Measurements from ENCODE around the gene PNRC2. TPM values are rescaled to one million over a fixed set of nuclear protein-coding genes. Genes with fewer than 3 reads are reported as not detected.

Gene PNRC2
- polyA plus RNA-seq, 1 donor (not counting 4 experiments of a cell fraction or from before 2014, with no cell fraction given), result 87.1 TPM

GRCh38 chr1:23979387-23979880 is 19.8 kb downstream of the PNRC2 start:
- no peak for DNase-seq (ENCODE audit: low read depth, low spot score)
- H2AFZ ChIP-seq (ENCODE audit: control insufficient read depth, low read length), result no peak overlapping the region
- peak overlapping the region; percentile 80 to 95 (median 93) for H3K4me3 ChIP-seq (ENCODE audit: control insufficient read depth in 2 of 3, extremely low read depth in 1 of 3, insufficient read depth in 2 of 3, low read depth in 1 of 3, low read length in 3 of 3)
- no peak for FAIRE-seq
- TF ChIP-seq CTCF (optimal IDR thresholded peaks at IDR 0.05 in 1 of 3, IDR thresholded peaks at IDR 0.05 in 1 of 3, conservative IDR thresholded peaks at IDR 0.05 in 1 of 3; ENCODE audit: extremely low read depth in 1 of 3, insufficient read depth in 2 of 3, low read length in 3 of 3) (no peak), EZH2 (IDR thresholded peaks at IDR 0.05; ENCODE audit: low read length) (no peak)
- H3K27ac ChIP-seq (ENCODE audit: control insufficient read depth, insufficient read depth, low read length), result peak overlapping the region; percentile 93
- H3K9me3 ChIP-seq (ENCODE audit: control insufficient read depth, low read depth, low read length), result no peaks in the 10 kb centered on the region
- peaks cover 25% of the 10 kb centered on the region for H3K4me1 ChIP-seq (ENCODE audit: control insufficient read depth, extremely low read depth, insufficient read depth, low read length)
- peak overlapping the region; percentile 98 for H3K9ac ChIP-seq (ENCODE audit: control insufficient read depth, extremely low read depth, insufficient read depth, low read length)
- no peaks in the 10 kb centered on the region for H3K27me3 ChIP-seq (ENCODE audit: control insufficient read depth, extremely low read depth, insufficient read depth, low read length)
- peaks cover 3% of the 10 kb centered on the region for H4K20me1 ChIP-seq (ENCODE audit: control insufficient read depth, extremely low read depth, insufficient read depth, low read length)
- peak overlapping the region; percentile 84 for H3K4me2 ChIP-seq (ENCODE audit: control insufficient read depth, extremely low read depth, insufficient read depth, low read depth, low read length)
- dilution Hi-C loops (cut with MboI; ENCODE audit: extremely low pct_ligation_motif_present, low sequenced_read_pairs), result no loop called here
- H3K9me1 ChIP-seq (ENCODE audit: control insufficient read depth, extremely low read depth, insufficient read depth, low read length), result no peaks in the 10 kb centered on the region
- peaks cover 57% of the 10 kb centered on the region for H3K79me2 ChIP-seq (ENCODE audit: control insufficient read depth, insufficient read depth, low read length)
- peaks cover 3 to 8% of the 10 kb centered on the region in 2 experiments for H3K36me3 ChIP-seq (ENCODE audit: control insufficient read depth in 2 of 2, extremely low read depth in 1 of 2, insufficient read depth in 2 of 2, low read length in 2 of 2)

GRCh38 chr1:23979881-23980727 is 20.5 kb downstream of the PNRC2 start, which contains the start of gene SRSF10:
Gene SRSF10, minus strand, starts transcription at chr1:23980327. Its CDS starts 72 bp downstream, at chr1:23980255.
- Histone ChIP-seq H3K9me1 (ENCODE audit: control insufficient read depth, extremely low read depth, insufficient read depth, low read length) (no peaks in the 10 kb centered on the region), H3K9me3 (ENCODE audit: control insufficient read depth, low read depth, low read length) (no peaks in the 10 kb centered on the region), H3K4me1 (ENCODE audit: control insufficient read depth, extremely low read depth, insufficient read depth, low read length) (peaks cover 31% of the 10 kb centered on the region), H3K36me3 (ENCODE audit: control insufficient read depth in 2 of 2, extremely low read depth in 1 of 2, insufficient read depth in 2 of 2, low read length in 2 of 2) (peaks cover 2 to 8% of the 10 kb centered on the region in 2 experiments), H3K27ac (ENCODE audit: control insufficient read depth, insufficient read depth, low read length) (peak within 1 kb of the TSS; percentile 93), H3K27me3 (ENCODE audit: control insufficient read depth, extremely low read depth, insufficient read depth, low read length) (no peaks in the 10 kb centered on the region), H2AFZ (ENCODE audit: control insufficient read depth, low read length) (peak within 1 kb of the TSS; percentile 72), H3K79me2 (ENCODE audit: control insufficient read depth, insufficient read depth, low read length) (peaks cover 51% of the 10 kb centered on the region), H3K4me2 (ENCODE audit: control insufficient read depth, extremely low read depth, insufficient read depth, low read depth, low read length) (peak within 1 kb of the TSS; percentile 96), H4K20me1 (ENCODE audit: control insufficient read depth, extremely low read depth, insufficient read depth, low read length) (peaks cover 3% of the 10 kb centered on the region), H3K4me3 (ENCODE audit: control insufficient read depth in 2 of 3, extremely low read depth in 1 of 3, insufficient read depth in 2 of 3, low read depth in 1 of 3, low read length in 3 of 3) (peak within 1 kb of the TSS; percentile 80 to 95 (median 93)), H3K9ac (ENCODE audit: control insufficient read depth, extremely low read depth, insufficient read depth, low read length) (peak within 1 kb of the TSS; percentile 98)
- peak; percentile 91 for DNase-seq (ENCODE audit: low read depth, low spot score)
- peak; percentile 13 for FAIRE-seq
- dilution Hi-C loops (cut with MboI; ENCODE audit: extremely low pct_ligation_motif_present, low sequenced_read_pairs), result no loop called here
- TF ChIP-seq CTCF (optimal IDR thresholded peaks at IDR 0.05 in 1 of 3, IDR thresholded peaks at IDR 0.05 in 1 of 3, conservative IDR thresholded peaks at IDR 0.05 in 1 of 3; ENCODE audit: extremely low read depth in 1 of 3, insufficient read depth in 2 of 3, low read length in 3 of 3), result peak; percentile 23 to 58 (median 48)
- no peak for TF ChIP-seq EZH2 (IDR thresholded peaks at IDR 0.05; ENCODE audit: low read length)

All from keratinocyte (primary cell).